ENCODE results near the gene ZNF382. TPM values are rescaled to one million over a fixed set of nuclear protein-coding genes. Genes with fewer than 3 reads are reported as not detected.

The ZNF382 gene
- total and polyA plus RNA-seq, 2 of the 4 experiments (the other 2 are of a cell fraction): 0.80 to 4.5 TPM

DNA sequence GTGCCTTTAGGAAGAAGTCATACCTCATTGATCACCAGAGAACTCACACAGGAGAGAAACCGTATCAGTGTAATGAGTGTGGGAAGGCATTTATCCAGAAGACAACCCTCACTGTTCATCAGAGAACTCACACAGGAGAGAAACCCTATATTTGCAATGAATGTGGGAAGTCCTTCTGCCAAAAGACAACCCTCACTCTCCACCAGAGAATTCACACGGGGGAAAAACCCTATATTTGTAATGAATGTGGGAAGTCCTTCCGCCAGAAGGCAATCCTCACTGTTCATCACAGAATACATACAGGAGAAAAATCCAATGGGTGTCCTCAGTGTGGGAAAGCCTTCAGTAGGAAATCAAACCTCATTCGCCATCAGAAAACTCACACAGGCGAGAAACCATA is 21.9 kb downstream of the ZNF382 start:
- no peak for DNase-seq
- peaks cover 4% of the 10 kb centered on the region; the same call in 1 of the 2 replicates for H3K36me3 ChIP-seq (ENCODE audit: control insufficient read depth, insufficient read depth, low read length)
- peaks cover 65% of the 10 kb centered on the region for H3K9me3 ChIP-seq (ENCODE audit: control insufficient read depth, insufficient read depth, low read length)
- H3K4me2 ChIP-seq (ENCODE audit: low read depth, low read length): no peak overlapping the region
- ChIA-PET CTCF (no interaction called here), POLR2A (ENCODE audit: unreplicated experiment) (no interaction called here)
- no peak overlapping the region for H2AFZ ChIP-seq (replicated peaks; ENCODE audit: low read length, poor library complexity)
- H3K14ac ChIP-seq (replicated peaks; ENCODE audit: low read depth, low read length): no peak overlapping the region
- H4K8ac ChIP-seq (ENCODE audit: low read depth in 2 of 2, low read length in 2 of 2): no peak overlapping the region
- BruUV-seq (replicated peaks): no TSS peak
- no peak overlapping the region for H2BK15ac ChIP-seq (ENCODE audit: low read depth, low read length)
- H3K9me1 ChIP-seq (ENCODE audit: insufficient read depth, low read length): no peaks in the 10 kb centered on the region
- no peaks in the 10 kb centered on the region for H3K79me1 ChIP-seq (ENCODE audit: low read depth in 1 of 2, low read length in 2 of 2)
- no peak overlapping the region for H3K18ac ChIP-seq (ENCODE audit: low read depth, low read length)
- H3K27me3 ChIP-seq (ENCODE audit: control insufficient read depth, insufficient read depth, low read length): no peaks in the 10 kb centered on the region
- no CpG with 5 or more reads among the region's 5 CpGs for WGBS, 2 experiments (ENCODE audit: extremely low coverage in 2 of 2, insufficient read length in 1 of 2)
- H3K4me1 ChIP-seq (ENCODE audit: control insufficient read depth, insufficient read depth, low read length): no peaks in the 10 kb centered on the region
- dilution Hi-C loops (cut with HindIII; ENCODE audit: low sequenced_read_pairs, unreplicated experiment) (no loop called here), intact Hi-C loops (cut with micrococcal nuclease) (no loop called here), in situ Hi-C loops (cut with MboI; ENCODE audit: low sequenced_read_pairs) (no loop called here)
- no peak overlapping the region for H4K91ac ChIP-seq (ENCODE audit: insufficient read depth, low read depth, low read length)
- H2AK5ac ChIP-seq (ENCODE audit: low read depth, low read length): no peak overlapping the region
- H3K4ac ChIP-seq (ENCODE audit: low read depth, low read length): no peak overlapping the region
- no peak overlapping the region for H3K23ac ChIP-seq (ENCODE audit: low read depth, low read length)
- no peak overlapping the region for H2BK120ac ChIP-seq (ENCODE audit: low read depth, low read length)
- no peak overlapping the region for H2BK5ac ChIP-seq (ENCODE audit: low read depth, low read length, poor library complexity, severe bottlenecking)
- H3K4me3 ChIP-seq (ENCODE audit: insufficient read depth, low read depth, low read length): no peak overlapping the region
- H3K27ac ChIP-seq (ENCODE audit: insufficient read depth, low read length): no peak overlapping the region
- H3K56ac ChIP-seq (ENCODE audit: extremely low read depth, insufficient read depth, low read length): no peak overlapping the region
- H2AK9ac ChIP-seq (replicated peaks; ENCODE audit: low read depth, low read length, poor library complexity): no peak overlapping the region
- no peak overlapping the region for H3K9ac ChIP-seq (ENCODE audit: low read depth, low read length)
- no peak overlapping the region for H2BK20ac ChIP-seq (ENCODE audit: low read depth, low read length)
- no peaks in the 10 kb centered on the region for H4K20me1 ChIP-seq (ENCODE audit: insufficient read depth, low read length)
- no peak for ATAC-seq (ENCODE audit: low read depth)
- no peak overlapping the region for H4K5ac ChIP-seq (ENCODE audit: low read depth, low read length)
- TF ChIP-seq POLR2A (IDR thresholded peaks at IDR 0.05; ENCODE audit: low read depth, low read length): no peak
- TF ChIP-seq MAFK (IDR thresholded peaks at IDR 0.05; ENCODE audit: low read depth, low read length): no peak
- TF ChIP-seq, protein P1, sequence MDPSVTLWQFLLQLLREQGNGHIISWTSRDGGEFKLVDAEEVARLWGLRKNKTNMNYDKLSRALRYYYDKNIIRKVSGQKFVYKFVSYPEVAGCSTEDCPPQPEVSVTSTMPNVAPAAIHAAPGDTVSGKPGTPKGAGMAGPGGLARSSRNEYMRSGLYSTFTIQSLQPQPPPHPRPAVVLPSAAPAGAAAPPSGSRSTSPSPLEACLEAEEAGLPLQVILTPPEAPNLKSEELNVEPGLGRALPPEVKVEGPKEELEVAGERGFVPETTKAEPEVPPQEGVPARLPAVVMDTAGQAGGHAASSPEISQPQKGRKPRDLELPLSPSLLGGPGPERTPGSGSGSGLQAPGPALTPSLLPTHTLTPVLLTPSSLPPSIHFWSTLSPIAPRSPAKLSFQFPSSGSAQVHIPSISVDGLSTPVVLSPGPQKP (IDR thresholded peaks at IDR 0.05; ENCODE audit: borderline replicate concordance, low read depth, low read length): no peak
- no peak for TF ChIP-seq CEBPB (IDR thresholded peaks at IDR 0.05; ENCODE audit: low read depth, low read length)
- TF ChIP-seq BHLHE40 (IDR thresholded peaks at IDR 0.05; ENCODE audit: low read depth, low read length): no peak
- TF ChIP-seq RAD21 (IDR thresholded peaks at IDR 0.05; ENCODE audit: low read length): no peak
- no peak for TF ChIP-seq NFE2L2 (IDR thresholded peaks at IDR 0.05; ENCODE audit: low read depth, low read length)
- TF ChIP-seq, protein P2, sequence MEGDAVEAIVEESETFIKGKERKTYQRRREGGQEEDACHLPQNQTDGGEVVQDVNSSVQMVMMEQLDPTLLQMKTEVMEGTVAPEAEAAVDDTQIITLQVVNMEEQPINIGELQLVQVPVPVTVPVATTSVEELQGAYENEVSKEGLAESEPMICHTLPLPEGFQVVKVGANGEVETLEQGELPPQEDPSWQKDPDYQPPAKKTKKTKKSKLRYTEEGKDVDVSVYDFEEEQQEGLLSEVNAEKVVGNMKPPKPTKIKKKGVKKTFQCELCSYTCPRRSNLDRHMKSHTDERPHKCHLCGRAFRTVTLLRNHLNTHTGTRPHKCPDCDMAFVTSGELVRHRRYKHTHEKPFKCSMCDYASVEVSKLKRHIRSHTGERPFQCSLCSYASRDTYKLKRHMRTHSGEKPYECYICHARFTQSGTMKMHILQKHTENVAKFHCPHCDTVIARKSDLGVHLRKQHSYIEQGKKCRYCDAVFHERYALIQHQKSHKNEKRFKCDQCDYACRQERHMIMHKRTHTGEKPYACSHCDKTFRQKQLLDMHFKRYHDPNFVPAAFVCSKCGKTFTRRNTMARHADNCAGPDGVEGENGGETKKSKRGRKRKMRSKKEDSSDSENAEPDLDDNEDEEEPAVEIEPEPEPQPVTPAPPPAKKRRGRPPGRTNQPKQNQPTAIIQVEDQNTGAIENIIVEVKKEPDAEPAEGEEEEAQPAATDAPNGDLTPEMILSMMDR (conservative IDR thresholded peaks at IDR 0.05; ENCODE audit: low read depth, low read length): no peak
- TF ChIP-seq RFX5 (IDR thresholded peaks at IDR 0.05; ENCODE audit: low read depth, low read length): no peak
- TF ChIP-seq CHD1 (IDR thresholded peaks at IDR 0.05; ENCODE audit: low read depth, low read length): no peak
- no peak for TF ChIP-seq FOS (IDR thresholded peaks at IDR 0.05; ENCODE audit: low read depth, low read length)
- TF ChIP-seq USF2 (IDR thresholded peaks at IDR 0.05; ENCODE audit: low read depth, low read length): no peak
- no peak for TF ChIP-seq RCOR1 (IDR thresholded peaks at IDR 0.05; ENCODE audit: insufficient replicate concordance, low read length)
- no peak for TF ChIP-seq MAZ (IDR thresholded peaks at IDR 0.05; ENCODE audit: borderline replicate concordance, low read depth, low read length)
- no peak for TF ChIP-seq MXI1 (IDR thresholded peaks at IDR 0.05; ENCODE audit: borderline replicate concordance, low read depth, low read length)
- TF ChIP-seq SMC3 (IDR thresholded peaks at IDR 0.05; ENCODE audit: low read depth, low read length): no peak

Data from IMR-90 (cell line).